Activated naive CD4-positive, alpha-beta T cell treated with anti-CD3 and anti-CD28 coated beads, Interleukin-2, amount 50 U/mL, for 16 hours (primary cell): ENCODE results near the gene SLC9A3.

Experiments
- DNase-seq: peaks from one replicate; pipeline ENCODE4 v3.0.0-alpha.2; 2020

The SLC9A3 gene

DNA sequence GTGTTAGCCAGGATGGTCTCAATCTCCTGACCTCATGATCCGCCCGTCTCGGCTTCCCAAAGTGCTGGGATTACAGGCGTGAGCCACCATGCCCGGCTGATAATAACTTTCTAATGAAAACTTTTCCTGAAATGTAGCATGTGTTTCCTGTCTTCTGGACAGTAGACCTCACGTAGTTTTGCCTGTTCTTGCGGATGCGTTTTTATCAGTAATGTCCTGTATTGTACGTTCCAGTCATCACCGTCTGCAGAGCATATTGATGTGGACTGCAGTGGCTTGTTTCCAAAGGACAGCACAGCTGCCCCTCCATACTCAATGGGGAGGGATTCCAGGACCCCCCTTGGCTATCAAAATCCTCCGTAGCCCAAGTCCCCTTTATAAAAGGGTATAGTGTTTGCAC, 68.4 kb downstream of the SLC9A3 start:
- no peak for DNase-seq

DNA sequence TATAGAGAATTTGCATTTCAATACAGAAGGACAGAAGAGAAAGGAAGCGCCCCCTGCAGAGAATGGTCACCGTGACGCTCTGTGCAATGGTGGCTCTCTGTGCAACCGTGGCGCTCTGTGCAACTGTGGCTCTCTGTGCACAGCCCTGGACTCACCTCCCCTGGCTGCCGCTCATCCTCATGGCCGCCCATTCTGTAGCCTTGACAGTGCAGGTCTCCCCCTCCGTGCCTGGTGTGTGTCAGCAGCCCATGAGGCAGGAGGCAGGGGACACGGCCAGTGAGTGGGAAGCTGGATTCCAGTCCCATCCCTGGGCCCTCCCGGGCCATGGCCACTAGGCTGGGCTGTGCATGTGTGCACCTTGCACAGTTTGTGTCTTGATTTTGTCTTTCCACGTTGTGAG, 69.3 kb downstream of the SLC9A3 start:
- DNase-seq = no peak

DNA sequence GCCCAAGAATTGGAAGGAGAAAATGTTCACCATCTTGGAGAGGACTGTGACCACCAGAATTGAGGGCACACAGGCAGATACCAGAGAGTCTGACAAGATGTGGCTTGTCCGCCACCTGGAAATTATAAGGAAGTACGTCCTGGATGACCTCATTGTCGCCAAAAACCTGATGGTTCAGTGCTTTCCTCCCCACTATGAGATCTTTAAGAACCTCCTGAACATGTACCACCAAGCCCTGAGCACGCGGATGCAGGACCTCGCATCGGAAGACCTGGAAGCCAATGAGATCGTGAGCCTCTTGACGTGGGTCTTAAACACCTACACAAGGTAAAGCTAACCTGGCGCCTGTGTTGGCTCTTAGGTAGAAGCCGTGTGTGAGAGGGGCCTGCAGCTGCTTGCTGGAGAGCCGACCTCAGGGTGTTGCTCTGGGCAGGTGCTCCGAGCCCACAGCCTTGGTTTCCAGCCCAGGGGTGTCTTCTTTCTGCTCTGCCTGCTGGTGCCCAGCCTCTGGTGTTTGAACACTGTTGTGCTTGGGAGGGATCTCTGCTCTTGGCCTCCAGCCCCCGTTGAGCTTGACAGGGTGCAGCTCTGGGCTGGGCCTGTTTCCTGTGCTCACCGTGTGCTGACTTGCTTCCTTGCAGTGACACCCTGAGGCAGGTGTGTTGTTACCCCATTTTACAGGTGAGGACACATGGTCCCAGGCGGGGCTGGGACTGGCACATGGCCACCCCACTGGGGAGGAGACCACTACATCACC, 70.3 kb downstream of the SLC9A3 start:
- no peak for DNase-seq

DNA sequence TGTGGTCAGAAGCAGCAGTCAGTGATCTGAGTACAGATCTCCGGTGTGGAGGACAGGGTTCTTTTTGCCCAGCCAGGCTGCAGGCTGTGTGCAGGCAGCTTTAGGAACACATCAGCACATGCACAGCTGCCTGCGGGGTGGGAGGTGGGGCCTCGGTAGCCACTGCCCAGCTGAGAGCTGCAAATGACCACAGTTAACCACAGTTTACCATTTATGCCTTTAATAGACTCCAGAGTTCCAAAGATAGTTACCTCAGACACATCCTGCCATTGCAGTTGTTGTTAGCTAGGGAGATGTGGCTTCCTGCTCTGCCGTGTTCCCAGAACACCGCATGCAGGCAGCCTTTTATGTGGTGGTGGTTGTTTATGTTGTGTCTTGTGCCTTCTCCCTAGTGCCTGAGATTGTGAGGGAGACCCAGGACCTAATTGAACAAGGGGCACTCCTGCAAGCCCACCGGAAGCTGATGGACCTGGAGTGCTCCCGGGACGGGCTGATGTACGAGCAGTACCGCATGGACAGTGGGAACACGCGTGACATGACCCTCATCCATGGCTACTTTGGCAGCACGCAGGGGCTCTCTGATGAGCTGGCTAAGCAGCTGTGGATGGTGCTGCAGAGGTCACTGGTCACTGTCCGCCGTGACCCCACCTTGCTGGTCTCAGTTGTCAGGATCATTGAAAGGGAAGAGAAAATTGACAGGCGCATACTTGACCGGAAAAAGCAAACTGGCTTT, 71.1 kb downstream of the SLC9A3 start:
- DNase-seq = no peak

DNA sequence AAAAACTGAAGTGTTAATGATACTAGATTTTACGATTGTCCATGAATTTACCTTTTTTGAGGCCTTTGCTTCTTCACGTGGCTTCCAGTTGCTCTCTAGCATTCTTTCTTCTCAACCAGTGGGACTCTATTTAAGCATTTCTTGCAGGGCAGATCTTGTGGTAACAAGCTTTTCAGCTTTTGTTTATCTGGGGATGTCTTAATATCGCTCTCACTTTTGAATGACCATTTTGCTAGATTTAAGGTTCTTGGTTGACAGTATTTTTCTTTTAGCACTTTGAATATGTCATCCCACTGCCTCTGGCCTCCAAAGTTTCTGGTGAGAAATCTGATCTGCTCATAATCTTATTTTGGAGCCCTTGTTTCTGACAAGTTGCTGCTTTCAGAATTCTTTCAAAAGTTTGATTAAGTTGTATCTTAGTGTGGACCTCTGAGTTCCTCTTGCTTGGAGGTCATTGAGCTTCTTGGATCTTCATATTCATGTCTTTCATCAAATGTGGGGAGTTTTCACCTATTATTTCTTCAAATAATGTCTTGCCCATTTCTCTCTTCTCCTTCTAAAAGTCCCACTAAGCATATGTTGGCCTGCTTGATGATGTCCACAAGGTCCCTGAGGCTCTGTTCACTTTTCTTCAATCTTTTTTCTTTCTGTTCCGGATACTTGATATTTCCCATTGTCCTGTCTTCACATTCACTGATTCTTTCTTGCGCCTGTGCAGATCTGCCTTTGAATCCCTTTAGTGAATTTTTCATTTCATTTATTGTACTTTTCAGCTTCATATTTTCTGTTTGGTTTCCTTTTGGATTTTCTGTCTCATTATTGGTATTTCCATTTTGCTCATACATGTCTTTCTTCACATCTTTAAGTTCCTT, 72.4 kb downstream of the SLC9A3 start:
- no peak for DNase-seq

DNA sequence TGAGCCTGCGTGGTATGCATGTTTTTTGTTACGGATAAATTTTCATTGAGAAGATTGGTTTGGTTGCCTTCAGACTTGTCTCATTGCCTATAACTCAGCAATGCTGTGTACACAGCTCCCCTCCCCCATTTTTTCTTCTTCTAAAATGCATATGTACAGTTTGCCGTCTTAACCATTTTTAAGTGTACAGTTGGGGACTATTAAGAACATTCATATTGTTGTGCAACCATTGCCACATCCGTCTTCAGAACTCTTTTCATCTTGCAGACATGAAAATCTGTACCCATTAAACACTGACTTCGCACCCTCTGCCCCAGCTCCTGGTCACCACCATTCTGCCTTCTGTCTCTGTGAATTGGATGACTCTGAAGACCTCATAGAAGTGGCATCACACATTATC, 75.1 kb downstream of the SLC9A3 start:
- no peak for DNase-seq

DNA sequence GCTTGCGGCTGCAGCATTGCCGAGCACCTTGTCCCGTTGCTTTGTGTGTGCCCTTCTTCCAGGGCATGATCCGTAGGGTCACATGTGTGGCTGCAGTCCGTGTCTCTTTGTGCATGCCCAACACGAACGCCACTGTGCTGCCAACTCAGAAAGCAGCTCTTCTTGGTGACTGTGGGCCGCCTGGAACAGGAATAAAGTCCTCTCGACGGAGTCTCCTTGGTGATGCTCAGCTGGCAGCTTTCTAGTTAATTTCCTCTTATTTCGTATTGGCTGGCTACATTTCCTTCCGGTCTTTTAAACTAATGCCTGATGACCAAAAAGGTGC, 75.5 kb downstream of the SLC9A3 start:
- no peak for DNase-seq

DNA sequence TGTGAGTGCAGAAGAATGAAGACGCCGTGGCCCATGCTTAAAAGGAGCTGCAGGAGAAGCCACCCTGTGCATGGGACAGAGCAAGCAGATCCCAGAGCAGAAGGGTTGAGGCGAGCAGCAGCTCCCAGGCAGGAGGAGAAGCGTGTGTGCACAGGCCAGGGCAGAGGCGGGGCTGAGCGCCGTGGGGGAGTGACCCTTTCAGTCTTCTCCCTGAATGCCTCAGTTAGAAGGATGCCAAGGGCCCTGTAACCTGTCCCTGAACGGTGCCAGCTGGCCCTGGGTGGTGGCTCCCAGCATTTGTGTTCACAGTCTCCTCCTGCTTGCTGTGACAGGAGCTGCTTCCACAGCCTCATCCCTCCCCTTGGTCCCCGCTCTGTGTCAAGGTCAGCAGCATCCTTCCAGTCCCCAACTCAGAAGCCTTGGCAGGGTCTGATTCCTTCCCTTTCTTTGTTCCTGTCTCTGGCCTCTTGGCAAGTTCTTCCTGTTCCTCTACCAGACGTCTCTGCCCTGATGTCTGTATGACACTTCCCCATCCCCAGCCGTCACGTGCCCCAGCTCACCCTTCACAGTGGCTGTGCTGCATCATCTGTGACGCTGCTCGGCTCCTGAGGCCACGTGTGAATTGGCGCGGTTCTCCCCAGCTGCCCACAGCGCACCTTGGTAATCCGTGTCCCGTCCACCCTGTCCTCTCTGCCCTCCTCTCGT, 76.0 kb downstream of the SLC9A3 start:
- no peak for DNase-seq

DNA sequence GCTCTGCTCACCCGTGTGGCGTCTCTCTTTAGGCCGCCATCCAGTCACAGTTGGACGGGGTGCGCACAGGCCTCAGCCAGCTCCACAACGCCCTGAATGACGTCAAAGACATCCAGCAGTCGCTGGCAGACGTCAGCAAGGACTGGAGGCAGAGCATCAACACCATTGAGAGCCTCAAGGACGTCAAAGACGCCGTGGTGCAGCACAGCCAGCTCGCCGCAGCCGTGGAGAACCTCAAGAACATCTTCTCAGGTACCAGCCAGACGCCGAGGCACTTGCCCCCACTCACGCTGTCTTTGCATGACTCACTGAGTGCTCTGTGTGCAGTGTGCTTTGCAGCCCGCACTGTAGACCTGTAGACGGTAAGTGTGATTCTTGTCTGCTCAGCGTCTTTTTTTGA, 76.7 kb downstream of the SLC9A3 start:
- no peak for DNase-seq

DNA sequence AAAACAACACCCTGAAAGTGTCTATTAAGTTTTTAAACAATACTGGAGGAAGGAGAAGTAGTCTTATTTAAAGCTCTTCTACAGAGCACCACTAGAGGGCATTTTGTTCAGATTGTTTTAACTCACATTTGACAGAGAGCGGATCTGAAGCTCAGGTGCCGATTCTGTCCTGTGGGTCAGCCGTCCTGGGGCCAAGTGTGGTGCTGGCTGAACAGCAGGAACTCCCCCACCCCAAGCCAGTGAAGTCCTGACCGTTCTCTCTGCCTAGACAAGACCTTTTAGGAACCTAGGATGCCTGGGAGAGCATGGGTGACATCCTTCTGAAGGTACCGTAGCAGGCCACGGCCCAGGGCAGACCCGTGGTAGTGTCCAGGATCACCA, 77.4 kb downstream of the SLC9A3 start:
- DNase-seq = no peak

DNA sequence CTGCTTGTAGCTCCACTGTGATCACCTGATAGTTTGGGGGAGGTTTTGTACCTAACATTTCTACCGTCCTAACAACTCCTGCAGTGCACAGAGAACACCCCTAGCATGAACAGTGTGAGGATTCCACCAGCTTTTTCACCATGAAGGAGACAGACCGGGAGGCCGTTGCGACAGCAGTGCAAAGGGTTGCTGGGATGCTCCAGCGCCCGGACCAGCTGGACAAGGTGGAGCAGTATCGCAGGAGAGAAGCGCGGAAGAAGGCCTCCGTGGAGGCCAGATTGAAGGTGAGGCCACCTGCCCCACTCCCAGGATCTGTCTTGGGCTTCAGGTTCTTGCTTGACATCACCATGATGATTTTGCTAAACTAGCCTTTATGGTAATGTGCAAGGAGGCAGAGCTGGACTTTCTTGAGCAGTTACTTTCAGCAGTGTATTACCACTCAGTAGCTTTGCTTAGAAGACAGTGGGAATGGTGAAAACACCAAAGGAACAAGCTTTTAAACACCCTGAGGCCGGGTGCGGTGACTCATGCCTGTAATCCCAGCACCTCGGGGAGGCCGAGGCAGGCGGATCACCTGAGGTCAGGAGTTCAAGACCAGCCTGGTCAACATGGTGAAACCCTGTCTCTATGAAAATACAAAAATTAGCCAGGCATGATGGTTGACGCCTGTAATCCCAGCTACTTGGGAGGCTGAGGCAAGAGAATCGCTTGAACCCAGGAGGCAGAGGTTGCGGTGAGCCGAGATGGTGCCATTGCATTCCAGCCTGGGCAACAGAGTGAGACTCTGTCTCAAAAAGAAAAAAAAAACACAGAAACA, 78.0 kb downstream of the SLC9A3 start:
- no peak for DNase-seq

DNA sequence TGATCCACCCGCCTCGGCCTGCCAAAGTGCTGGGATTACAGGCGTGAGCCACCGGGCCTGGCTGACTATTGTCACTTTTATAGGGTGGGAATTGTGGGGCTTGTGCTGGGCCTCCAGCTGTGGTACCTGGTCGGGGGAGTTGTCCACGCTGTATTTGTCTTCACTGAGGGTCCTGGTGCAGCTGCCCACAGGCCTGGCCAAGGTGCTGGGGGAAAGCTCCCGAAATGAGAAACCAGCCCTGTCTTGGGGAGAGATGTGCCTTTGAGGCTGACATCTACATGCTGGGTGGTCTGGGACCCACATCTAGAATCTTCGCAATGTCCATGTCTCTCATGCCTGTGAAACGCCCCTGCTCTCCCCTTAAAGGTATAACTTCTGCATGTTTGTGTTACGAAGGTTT, 78.7 kb downstream of the SLC9A3 start:
- no peak for DNase-seq

DNA sequence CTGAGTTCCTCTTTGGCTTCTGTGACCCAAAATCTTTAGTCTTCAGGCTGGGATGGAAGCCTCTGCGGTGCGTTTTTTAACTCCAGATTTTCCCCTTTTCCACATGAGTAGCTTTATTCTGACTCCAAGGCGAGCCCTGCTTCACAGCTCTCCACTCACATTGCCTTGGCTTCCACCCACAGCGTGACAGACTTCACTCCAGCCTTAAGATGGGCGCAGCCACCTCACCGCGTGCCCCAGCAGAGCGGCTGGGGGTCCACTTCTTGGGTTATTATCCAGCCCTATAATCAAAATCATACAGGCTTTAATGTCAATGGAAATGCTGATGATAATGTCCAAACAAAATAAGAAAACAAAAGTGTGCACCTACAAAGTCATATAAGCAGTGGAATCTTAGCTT, 80.0 kb downstream of the SLC9A3 start:
- DNase-seq = no peak

DNA sequence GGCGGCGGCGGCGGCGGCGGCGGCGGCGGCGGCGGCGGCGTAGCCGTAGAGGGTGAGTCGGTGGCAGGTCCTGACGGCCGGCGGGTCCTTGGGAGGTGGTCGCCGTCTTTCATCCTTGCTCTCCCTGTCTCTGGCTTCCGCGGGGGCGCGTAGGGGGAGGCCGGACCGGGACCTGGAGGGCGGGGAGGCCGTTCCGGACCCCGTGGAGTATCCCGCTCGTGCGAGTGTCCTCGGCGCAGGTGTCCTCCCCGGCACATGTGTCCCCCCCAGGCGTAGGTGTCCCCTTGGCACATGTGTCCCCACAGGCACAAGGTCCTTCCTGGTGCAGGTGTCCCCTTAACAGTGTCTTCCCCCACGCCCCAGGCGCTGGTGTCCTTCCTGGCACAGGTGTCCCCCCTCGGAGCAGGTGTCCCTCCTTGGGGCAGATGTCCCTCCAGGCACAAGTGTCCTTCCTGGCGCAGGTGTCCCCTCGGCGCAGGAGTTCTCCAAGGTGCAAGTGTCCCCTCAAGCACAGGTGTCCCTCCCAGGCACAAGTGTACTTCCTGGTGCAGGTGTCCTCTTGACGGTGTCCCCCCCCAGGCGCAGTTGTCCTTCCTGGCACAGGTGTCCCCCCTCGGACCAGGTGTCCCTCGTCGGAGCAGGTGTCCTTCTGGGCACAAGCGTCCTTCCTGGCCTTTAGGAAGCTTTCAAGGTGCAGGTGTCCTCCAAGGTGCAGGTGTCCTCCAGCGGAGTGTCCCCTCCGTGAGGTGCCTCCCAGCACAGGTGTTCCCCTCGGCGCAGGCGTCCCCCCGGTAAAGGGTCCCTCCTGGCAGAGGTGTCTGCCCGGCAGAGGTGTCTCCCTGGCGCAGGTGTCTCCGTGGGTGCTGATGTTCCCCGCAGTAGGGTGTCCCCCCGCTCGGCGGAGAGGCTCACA, 80.8 kb downstream of the SLC9A3 start:
- DNase-seq = peak; percentile 54

DNA sequence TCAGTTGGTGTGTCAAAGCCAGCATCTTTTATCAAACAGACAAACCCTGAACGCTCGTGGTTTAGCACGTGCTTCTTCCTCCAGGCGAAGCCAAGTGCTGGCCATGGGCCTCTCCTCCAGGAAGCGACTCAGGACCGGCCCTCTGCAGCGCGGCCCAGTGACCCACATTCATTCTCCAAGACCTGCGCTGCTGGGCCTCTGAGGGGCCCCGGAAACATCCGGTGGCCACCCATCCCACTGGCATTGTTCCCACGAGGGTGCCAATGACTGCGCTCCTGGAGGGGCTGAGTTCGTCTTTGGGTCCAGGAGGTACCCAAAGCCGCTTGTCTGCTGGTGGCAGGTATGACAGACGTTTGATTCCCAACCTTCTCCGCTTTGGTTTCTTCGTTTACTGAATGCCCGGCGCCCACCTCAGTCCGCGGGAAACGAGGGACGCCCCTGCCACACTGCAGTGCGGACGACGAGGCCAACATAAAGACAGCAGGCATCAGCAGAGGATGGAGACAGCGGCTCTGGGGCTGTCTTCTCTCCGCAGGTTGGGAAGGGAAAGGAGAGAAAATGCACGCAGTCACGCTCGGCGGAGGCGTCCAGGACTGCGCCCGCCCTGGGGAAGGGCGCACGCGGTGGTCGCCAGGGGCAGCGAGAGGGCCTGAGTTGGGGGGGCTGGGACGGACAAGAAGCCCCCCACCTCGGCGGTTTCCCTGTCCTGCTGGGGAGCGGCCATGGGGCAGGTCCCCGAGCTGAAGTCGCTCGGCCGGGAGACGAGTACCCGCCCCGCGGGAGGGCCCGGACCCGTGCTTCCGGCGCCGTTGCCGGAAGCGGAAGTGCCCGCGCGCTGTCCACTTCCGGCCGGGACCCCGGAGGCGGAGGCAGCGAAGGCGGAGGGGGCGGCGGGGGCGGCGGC, 81.7 kb downstream of the SLC9A3 start, which contains the start of gene EXOC3:
TSS of gene EXOC3 (plus strand) at position 842 of the 904 bp plus-strand sequence. CDS start 3,030 bp downstream, outside the sequence.
- peak; percentile 78 for DNase-seq

DNA sequence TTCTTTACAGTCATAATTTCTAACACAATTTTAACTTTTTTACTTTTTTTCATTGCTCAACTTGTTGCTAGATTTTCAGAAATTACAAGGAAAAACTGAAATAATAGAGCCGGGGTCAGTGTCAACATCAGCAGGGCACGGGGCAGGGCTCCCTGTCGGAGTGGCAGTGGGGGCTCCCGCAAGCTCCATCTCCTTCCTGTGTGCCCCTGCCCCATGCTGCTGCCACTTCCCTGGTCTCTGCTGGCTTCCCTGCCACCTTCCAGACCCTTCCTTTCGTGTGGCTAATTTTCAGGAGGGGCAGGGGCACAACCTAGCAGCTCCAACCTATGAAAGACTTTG, 82.3 kb downstream of the SLC9A3 start:
- DNase-seq = no peak

DNA sequence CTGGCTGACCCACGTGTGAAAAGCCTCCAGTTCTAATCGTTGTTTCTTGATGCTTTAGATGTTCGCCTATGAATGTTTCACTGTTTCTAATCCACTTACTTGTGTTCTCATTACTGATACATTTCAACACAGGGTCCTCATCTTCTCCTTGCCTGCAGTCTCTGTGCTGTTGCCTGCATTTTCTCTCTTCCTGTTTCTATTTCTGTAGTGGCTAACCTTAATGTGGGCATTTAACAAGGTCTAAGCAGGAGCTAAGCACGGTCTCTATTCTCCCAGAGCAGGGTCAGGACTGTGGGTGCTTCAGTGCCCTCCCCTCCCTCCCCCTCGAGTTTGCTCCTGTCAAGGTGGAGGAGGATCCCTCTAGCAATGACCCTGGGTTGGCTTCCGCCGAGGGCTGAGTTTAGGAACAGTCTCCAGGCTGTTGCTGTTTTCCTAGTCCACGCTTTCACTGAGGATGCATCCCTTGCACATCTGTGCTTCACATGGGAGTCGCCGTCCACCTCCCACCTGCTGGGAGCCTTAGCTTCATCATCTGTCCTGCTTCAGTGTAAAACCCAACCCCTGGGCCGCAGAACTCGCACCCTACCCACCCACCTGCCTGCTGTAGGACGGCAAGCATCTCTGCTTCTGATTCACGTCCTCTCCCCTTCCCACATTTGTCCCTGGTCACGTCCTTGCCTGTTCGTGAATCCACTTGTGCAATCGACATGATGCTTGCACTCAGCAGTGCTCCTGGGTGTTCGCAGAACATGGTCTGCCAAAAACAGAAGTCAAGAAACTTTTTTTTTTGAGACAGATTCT, 83.6 kb downstream of the SLC9A3 start:
- no peak for DNase-seq

DNA sequence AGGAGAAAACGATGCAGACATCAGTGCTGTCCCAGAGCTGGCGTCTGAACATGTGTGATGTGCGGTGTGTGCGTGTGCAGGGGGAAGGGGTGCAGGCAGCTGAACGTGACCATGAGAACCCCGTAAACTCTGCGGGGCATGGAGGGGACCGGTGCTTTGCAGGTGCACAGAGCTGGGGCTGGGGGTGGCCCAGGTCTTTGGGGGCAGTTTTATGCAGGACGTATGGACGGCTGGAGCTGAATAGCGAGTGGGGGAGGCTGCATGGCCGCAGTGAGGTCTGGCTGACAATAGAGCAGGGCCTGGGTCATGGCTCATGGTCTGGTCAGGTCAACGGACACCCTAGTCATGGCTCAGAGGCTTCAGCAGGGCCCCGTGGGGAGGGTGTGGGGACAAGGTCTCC, 84.6 kb downstream of the SLC9A3 start:
- DNase-seq = no peak

DNA sequence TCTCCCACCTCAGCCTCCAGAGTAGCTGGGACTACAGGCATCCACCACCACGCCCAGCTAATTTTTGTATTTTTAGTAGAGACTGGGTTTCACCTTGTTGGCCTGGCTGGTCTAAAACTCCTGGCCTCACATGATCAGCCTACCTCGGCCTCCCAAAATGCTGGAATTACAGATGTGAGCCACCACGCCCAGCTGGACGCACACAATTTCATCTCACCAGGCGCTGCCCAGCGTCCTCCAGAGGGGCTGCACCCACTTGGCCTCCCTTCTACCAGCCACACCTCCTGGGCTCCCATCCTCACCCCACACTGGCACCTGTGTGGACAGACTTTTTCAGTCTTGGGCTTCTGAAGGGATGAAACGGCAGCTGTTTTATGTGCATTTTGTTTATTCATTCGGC, 85.1 kb downstream of the SLC9A3 start:
- no peak for DNase-seq
